Stimulated activated CD4-positive, alpha-beta T cell treated with anti-CD3 and anti-CD28 coated beads, Interleukin-2, amount 100 ng/mL, for 48 hours (primary cell): ENCODE measurements around the gene PIK3C2G.
"Not testable (repeated sequence)": the region's sequence is repeated elsewhere in the genome, so short reads cannot be mapped to it uniquely, and the experiment has no call there.

Experiments
- DNase-seq, 2 donors: peaks; one replicate each; pipeline ENCODE4 v3.0.0-alpha.2; 2020

PIK3C2G gene, protein sequence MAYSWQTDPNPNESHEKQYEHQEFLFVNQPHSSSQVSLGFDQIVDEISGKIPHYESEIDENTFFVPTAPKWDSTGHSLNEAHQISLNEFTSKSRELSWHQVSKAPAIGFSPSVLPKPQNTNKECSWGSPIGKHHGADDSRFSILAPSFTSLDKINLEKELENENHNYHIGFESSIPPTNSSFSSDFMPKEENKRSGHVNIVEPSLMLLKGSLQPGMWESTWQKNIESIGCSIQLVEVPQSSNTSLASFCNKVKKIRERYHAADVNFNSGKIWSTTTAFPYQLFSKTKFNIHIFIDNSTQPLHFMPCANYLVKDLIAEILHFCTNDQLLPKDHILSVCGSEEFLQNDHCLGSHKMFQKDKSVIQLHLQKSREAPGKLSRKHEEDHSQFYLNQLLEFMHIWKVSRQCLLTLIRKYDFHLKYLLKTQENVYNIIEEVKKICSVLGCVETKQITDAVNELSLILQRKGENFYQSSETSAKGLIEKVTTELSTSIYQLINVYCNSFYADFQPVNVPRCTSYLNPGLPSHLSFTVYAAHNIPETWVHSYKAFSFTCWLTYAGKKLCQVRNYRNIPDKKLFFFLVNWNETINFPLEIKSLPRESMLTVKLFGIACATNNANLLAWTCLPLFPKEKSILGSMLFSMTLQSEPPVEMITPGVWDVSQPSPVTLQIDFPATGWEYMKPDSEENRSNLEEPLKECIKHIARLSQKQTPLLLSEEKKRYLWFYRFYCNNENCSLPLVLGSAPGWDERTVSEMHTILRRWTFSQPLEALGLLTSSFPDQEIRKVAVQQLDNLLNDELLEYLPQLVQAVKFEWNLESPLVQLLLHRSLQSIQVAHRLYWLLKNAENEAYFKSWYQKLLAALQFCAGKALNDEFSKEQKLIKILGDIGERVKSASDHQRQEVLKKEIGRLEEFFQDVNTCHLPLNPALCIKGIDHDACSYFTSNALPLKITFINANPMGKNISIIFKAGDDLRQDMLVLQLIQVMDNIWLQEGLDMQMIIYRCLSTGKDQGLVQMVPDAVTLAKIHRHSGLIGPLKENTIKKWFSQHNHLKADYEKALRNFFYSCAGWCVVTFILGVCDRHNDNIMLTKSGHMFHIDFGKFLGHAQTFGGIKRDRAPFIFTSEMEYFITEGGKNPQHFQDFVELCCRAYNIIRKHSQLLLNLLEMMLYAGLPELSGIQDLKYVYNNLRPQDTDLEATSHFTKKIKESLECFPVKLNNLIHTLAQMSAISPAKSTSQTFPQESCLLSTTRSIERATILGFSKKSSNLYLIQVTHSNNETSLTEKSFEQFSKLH (N-terminal part only)

GRCh38 chr12:18261273-18261672, at the start of gene PIK3C2G:
TSS of gene PIK3C2G (plus strand) at chr12:18261518. CDS start at chr12:18282082, 20,564 bp downstream.
- no peak for DNase-seq

GRCh38 chr12:18217966-18218365, 43.4 kb upstream of the PIK3C2G start:
- DNase-seq = no peak

GRCh38 chr12:18221726-18222125, 39.6 kb upstream of the PIK3C2G start:
- DNase-seq = no peak

GRCh38 chr12:18222699-18223098, 38.6 kb upstream of the PIK3C2G start:
- DNase-seq = no peak

GRCh38 chr12:18224745-18225144, 36.6 kb upstream of the PIK3C2G start:
- DNase-seq = no peak

- no peak for DNase-seq
Observed at GRCh38 chr12:18239526-18239925, 21.8 kb upstream of the PIK3C2G start.

DNA sequence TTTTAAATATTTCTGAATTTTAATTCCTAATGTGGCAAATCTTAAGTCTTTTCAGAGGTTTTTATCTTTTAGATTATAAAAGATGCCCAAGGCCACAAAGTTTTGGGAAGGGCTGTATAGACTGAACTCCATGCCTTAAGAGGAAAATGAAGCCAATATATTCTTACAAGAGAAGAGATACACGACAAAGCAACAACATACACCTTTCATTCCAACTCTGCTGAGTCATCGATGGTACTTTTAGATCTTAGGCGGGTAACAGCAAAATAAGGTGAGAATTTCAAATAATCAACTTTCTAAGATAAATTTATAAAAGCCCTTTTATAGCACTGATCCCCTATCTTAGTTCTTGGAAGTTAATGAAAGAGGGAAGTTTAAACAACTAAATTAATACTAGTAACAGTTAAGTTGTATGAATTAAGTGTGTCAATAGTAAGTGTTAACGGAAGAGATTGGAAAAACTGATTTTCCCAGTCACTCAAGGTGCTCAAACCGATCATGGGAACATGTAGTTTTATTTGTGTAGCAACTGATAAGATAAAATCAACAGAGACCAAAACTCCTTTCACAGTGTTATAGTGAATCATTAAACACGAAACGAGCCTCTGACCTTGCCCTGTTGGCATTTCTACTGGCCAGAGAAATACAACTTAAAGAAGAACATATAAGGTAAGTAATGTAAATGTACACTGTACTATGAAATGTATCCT, 18.8 kb upstream of the PIK3C2G start:
- no peak for DNase-seq

GRCh38 chr12:18243238-18243637, 18.1 kb upstream of the PIK3C2G start:
- DNase-seq = no peak

GRCh38 chr12:18246066-18246465, 15.3 kb upstream of the PIK3C2G start:
- DNase-seq = no peak

- DNase-seq = no peak
Observed at GRCh38 chr12:18250313-18250916, 10.9 kb upstream of the PIK3C2G start.

- DNase-seq = no peak
Observed at GRCh38 chr12:18254081-18254480, 7.2 kb upstream of the PIK3C2G start.

DNA sequence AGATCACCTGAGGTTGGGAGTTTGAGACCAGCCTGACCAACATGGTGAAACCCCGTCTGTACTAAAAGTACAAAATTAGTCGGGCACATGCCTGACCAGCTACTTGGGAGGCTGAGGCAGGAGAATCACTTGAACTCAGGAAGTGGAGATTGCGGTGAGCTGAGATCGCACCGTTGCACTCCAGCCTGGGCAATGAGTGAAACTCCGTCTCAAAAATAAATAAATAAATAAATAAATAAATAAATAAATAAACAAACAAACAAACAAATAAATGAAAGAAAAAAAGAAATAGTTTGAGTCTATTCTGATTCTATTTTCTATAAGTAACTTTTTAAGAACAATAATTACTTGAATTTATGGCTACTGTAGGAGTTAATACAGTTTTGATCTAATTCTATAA, 6.3 kb upstream of the PIK3C2G start:
- DNase-seq = not testable (repeated sequence)

DNA sequence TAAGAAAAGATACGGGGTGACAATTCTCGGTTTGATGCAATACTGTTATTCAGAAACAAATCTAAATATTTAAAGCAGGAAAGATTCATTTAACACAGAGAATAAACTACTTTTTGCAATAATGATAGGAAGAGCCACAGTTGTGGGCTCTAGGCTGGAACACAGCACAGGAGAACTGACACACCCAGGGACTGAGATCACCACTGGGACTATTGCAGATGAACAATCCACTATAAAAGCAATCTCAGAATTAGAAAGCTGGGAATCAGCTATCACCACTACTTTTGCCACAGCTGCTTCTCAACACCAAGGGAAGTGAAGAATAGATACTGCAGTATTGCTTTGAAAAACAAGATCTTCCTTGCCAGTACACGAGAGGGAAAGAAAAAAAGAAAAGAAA, 4.1 kb upstream of the PIK3C2G start:
- DNase-seq = no peak

- no peak for DNase-seq
Observed at GRCh38 chr12:18258929-18259328, 2.4 kb upstream of the PIK3C2G start.

- no peak for DNase-seq
Observed at GRCh38 chr12:18259906-18260682, 1.2 kb upstream of the PIK3C2G start.

DNA sequence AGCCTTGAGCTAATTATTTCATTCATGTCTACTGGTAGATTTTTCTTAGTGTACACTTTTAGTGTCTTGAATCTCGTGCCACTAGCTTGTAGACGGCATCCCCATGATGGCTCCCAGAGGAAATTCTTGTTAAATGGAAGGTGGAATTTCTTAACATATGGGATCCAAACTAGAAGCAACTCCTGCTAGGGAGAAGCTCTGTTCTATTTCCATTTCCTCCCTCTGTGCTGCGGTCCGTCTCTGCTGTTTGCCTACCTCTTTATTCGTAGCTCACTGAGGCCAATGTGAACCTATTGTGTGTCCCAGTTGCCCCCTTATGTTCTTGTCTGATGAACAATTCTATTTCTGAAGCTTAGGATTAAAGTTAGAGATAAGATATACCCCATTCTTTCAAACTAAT, 588 bp downstream of the PIK3C2G start:
- no peak for DNase-seq

- DNase-seq = no peak
Observed at GRCh38 chr12:18262514-18262913, 1.2 kb downstream of the PIK3C2G start.

DNA sequence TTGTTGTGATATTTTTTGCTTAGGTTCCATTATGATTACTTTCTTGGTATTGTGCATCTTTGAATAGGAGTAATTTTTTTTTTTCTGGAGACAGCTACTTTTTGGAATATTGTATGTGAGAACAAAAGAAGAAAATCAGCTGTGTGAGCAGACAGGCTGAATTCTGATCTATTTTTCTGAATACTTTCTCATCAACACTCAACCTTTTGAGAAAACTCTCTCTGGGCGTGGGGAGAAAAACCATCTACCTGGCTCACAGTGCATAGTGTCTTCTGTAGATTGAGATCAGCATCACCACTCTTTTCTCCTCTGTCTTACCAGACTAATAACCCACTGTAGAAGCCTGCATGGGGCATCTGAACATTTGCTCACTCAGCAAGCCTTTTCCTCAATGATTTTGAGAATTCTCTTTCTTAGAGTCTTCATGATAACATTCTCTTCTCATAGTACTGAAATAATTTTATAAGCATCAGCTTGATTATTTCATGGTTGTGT, 3.3 kb downstream of the PIK3C2G start:
- no peak for DNase-seq

DNA sequence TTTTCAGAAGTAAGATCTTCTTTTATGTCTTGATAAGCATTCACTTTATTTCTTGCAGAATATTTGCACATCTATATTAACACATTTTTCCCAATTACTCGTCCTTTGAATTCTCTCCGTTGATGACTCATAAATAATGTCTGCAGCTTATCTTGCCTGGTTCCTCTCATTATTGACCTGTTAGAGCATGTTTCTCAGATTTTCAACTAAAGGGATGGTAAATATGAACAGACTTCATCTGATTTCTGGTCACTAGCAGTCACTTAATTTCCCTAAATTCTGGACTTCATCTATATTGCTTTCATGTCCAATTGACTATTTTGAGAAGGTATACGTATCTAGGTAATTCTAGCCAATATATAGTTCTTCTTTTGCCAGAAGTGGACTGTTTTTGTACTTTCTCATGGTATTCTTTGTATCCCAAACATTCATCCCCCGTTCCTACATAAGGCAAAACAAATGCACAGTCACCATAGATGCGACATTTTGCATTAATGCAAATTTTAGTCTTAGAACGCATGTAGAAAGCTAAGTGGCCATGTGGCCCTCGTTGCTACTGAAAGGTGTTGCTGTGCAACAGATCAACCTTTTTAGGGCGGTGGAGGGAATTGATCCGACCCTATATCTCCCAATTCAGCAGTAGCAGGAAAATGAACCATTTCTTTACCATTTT, 6.2 kb downstream of the PIK3C2G start:
- no peak for DNase-seq

DNA sequence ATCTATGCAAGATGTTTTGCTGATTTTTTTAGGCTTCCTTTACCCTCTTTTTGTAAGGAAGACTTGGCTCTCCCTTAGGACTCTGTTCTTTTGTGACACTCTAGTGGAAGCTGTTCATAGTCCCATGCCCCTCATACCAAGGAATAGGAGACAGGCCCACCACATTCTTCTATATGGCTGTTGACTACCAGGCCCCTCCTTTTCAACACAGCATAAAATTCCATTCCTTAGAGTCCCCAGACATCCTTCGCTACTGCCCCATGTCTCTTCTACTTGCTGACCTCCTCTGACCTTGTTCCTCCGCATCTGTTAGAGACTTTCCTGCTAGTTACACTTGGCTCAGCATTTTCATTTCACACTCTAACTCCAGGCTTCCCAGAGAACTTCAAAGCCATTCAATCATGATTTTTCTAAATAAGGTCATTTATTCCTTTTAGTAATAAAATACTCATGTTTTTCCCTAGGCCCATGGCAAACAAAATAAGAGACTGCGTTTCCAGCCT, 9.7 kb downstream of the PIK3C2G start:
- DNase-seq = no peak
